ENCODE results near the gene ADRB1. TPM values are rescaled to one million over a fixed set of nuclear protein-coding genes. Genes with fewer than 3 reads are reported as not detected.

The ADRB1 gene
- total and polyA plus RNA-seq, 4 donors: 0.12 to 0.19 TPM; not detected in 2

- no peaks in the 10 kb centered on the region for H3K4me1 ChIP-seq (ENCODE audit: control insufficient read depth in 1 of 2, insufficient read depth in 2 of 2, low read length in 2 of 2)
- no peak overlapping the region for H3K4me3 ChIP-seq (ENCODE audit: low read length in 2 of 2)
- WGBS, 2 donors: 87 to 88% methylated on average over 4 of the region's 4 CpGs
- H3K9me3 ChIP-seq (ENCODE audit: control insufficient read depth, low read length): no peaks in the 10 kb centered on the region
- intact Hi-C loops (cut with DNase I): no loop called here
- H3K27ac ChIP-seq (ENCODE audit: low read depth in 1 of 2, low read length in 2 of 2): no peak overlapping the region
- H3K27me3 ChIP-seq (ENCODE audit: control insufficient read depth in 1 of 2, insufficient read depth in 2 of 2, low read length in 1 of 2): no peaks in the 10 kb centered on the region
- DNase-seq (no peak), ATAC-seq (ENCODE audit: low FRiP score) (no peak)
- no peaks in the 10 kb centered on the region for H3K36me3 ChIP-seq (ENCODE audit: control insufficient read depth in 1 of 2, insufficient read depth in 2 of 2, low read length in 1 of 2)
These were observed 27.5 kb downstream of the ADRB1 start for GRCh38 chr10:114071178-114071577.

GRCh38 chr10:114073395-114074186 is 29.9 kb downstream of the ADRB1 start:
- no peaks in the 10 kb centered on the region for H3K9me3 ChIP-seq (ENCODE audit: control insufficient read depth, low read length)
- DNase-seq: no peak
- no peaks in the 10 kb centered on the region for H3K36me3 ChIP-seq (ENCODE audit: control insufficient read depth in 1 of 2, insufficient read depth in 2 of 2, low read length in 1 of 2)
- WGBS, 2 donors: 64 to 67% methylated on average over 14 of the region's 14 CpGs
- intact Hi-C loops (cut with DNase I): no loop called here
- no peaks in the 10 kb centered on the region for H3K27me3 ChIP-seq (ENCODE audit: control insufficient read depth in 1 of 2, insufficient read depth in 2 of 2, low read length in 1 of 2)
- no peak overlapping the region for H3K4me3 ChIP-seq (ENCODE audit: low read length in 2 of 2)
- H3K4me1 ChIP-seq (ENCODE audit: control insufficient read depth in 1 of 2, insufficient read depth in 2 of 2, low read length in 2 of 2): no peaks in the 10 kb centered on the region
- no peak for ATAC-seq (ENCODE audit: low FRiP score)
- H3K27ac ChIP-seq (ENCODE audit: low read depth in 1 of 2, low read length in 2 of 2): no peak overlapping the region

- no peaks in the 10 kb centered on the region for H3K36me3 ChIP-seq (ENCODE audit: control insufficient read depth in 1 of 2, insufficient read depth in 2 of 2, low read length in 1 of 2)
- 91 to 93% methylated on average over 6 of the region's 6 CpGs for WGBS, 2 donors
These were observed 31.4 kb downstream of the ADRB1 start for GRCh38 chr10:114075093-114075492.

GRCh38 chr10:114077347-114077746 is 33.7 kb downstream of the ADRB1 start:
- DNase-seq (no peak), ATAC-seq (ENCODE audit: low FRiP score) (no peak)
- Histone ChIP-seq H3K27ac (ENCODE audit: low read depth in 1 of 2, low read length in 2 of 2) (no peak overlapping the region), H3K27me3 (ENCODE audit: control insufficient read depth in 1 of 2, insufficient read depth in 2 of 2, low read length in 1 of 2) (no peaks in the 10 kb centered on the region), H3K4me3 (ENCODE audit: low read length in 2 of 2) (no peak overlapping the region), H3K9me3 (ENCODE audit: control insufficient read depth, low read length) (no peaks in the 10 kb centered on the region), H3K4me1 (ENCODE audit: control insufficient read depth in 1 of 2, insufficient read depth in 2 of 2, low read length in 2 of 2) (no peaks in the 10 kb centered on the region), H3K36me3 (ENCODE audit: control insufficient read depth in 1 of 2, insufficient read depth in 2 of 2, low read length in 1 of 2) (no peaks in the 10 kb centered on the region)
- WGBS, 2 donors: 73 to 77% methylated on average over 1 of the region's 1 CpG
- intact Hi-C loops (cut with DNase I): no loop called here

More at GRCh38 chr10:114075093-114075492, 31.4 kb downstream of the ADRB1 start:
- Histone ChIP-seq H3K27me3 (ENCODE audit: control insufficient read depth in 1 of 2, insufficient read depth in 2 of 2, low read length in 1 of 2) (no peaks in the 10 kb centered on the region), H3K4me3 (ENCODE audit: low read length in 2 of 2) (no peak overlapping the region), H3K27ac (ENCODE audit: low read depth in 1 of 2, low read length in 2 of 2) (no peak overlapping the region), H3K9me3 (ENCODE audit: control insufficient read depth, low read length) (no peaks in the 10 kb centered on the region), H3K4me1 (ENCODE audit: control insufficient read depth in 1 of 2, insufficient read depth in 2 of 2, low read length in 2 of 2) (no peaks in the 10 kb centered on the region)
- DNase-seq (no peak), ATAC-seq (ENCODE audit: low FRiP score) (no peak)
- intact Hi-C loops (cut with DNase I): no loop called here

- H3K9me3 ChIP-seq (ENCODE audit: control insufficient read depth, low read length): no peaks in the 10 kb centered on the region
- DNase-seq (no peak), ATAC-seq (ENCODE audit: low FRiP score) (no peak)
- intact Hi-C loops (cut with DNase I): no loop called here
- 80 to 83% methylated on average over 9 of the region's 9 CpGs for whole genome bisulfite sequencing, 2 donors
- no peaks in the 10 kb centered on the region for H3K4me1 ChIP-seq (ENCODE audit: control insufficient read depth in 1 of 2, insufficient read depth in 2 of 2, low read length in 2 of 2)
- H3K36me3 ChIP-seq (ENCODE audit: control insufficient read depth in 1 of 2, insufficient read depth in 2 of 2, low read length in 1 of 2): no peaks in the 10 kb centered on the region
- H3K27ac ChIP-seq (ENCODE audit: low read depth in 1 of 2, low read length in 2 of 2): no peak overlapping the region
- no peaks in the 10 kb centered on the region for H3K27me3 ChIP-seq (ENCODE audit: control insufficient read depth in 1 of 2, insufficient read depth in 2 of 2, low read length in 1 of 2)
- no peak overlapping the region for H3K4me3 ChIP-seq (ENCODE audit: low read length in 2 of 2)
These were observed 34.2 kb downstream of the ADRB1 start for GRCh38 chr10:114077815-114078219.

- H3K27ac ChIP-seq (ENCODE audit: low read depth in 1 of 2, low read length in 2 of 2): no peak overlapping the region
- no peaks in the 10 kb centered on the region for H3K27me3 ChIP-seq (ENCODE audit: control insufficient read depth in 1 of 2, insufficient read depth in 2 of 2, low read length in 1 of 2)
- H3K4me1 ChIP-seq (ENCODE audit: control insufficient read depth in 1 of 2, insufficient read depth in 2 of 2, low read length in 2 of 2): no peaks in the 10 kb centered on the region
- WGBS, 2 donors: 57 to 72% methylated on average over 6 of the region's 6 CpGs
- H3K9me3 ChIP-seq (ENCODE audit: control insufficient read depth, low read length): no peaks in the 10 kb centered on the region
- H3K36me3 ChIP-seq (ENCODE audit: control insufficient read depth in 1 of 2, insufficient read depth in 2 of 2, low read length in 1 of 2): no peaks in the 10 kb centered on the region
- ATAC-seq (ENCODE audit: low FRiP score) (no peak), DNase-seq (no peak)
- intact Hi-C loops (cut with DNase I): no loop called here
- H3K4me3 ChIP-seq (ENCODE audit: low read length in 2 of 2): no peak overlapping the region
These were observed 34.7 kb downstream of the ADRB1 start for GRCh38 chr10:114078346-114078745.

- H3K9me3 ChIP-seq (ENCODE audit: control insufficient read depth, low read length): no peaks in the 10 kb centered on the region
- H3K4me3 ChIP-seq (ENCODE audit: low read length in 2 of 2): no peak overlapping the region
- 92 to 93% methylated on average over 5 of the region's 5 CpGs for WGBS, 2 donors
- no peaks in the 10 kb centered on the region for H3K36me3 ChIP-seq (ENCODE audit: control insufficient read depth in 1 of 2, insufficient read depth in 2 of 2, low read length in 1 of 2)
- DNase-seq (no peak), ATAC-seq (ENCODE audit: low FRiP score) (no peak)
- intact Hi-C loops (cut with DNase I): no loop called here
- H3K4me1 ChIP-seq (ENCODE audit: control insufficient read depth in 1 of 2, insufficient read depth in 2 of 2, low read length in 2 of 2): no peaks in the 10 kb centered on the region
- H3K27me3 ChIP-seq (ENCODE audit: control insufficient read depth in 1 of 2, insufficient read depth in 2 of 2, low read length in 1 of 2): no peaks in the 10 kb centered on the region
- H3K27ac ChIP-seq (ENCODE audit: low read depth in 1 of 2, low read length in 2 of 2): no peak overlapping the region
These were observed 35.8 kb downstream of the ADRB1 start for GRCh38 chr10:114079421-114079820.

- Histone ChIP-seq H3K27ac (ENCODE audit: low read depth in 1 of 2, low read length in 2 of 2) (no peak overlapping the region), H3K36me3 (ENCODE audit: control insufficient read depth in 1 of 2, insufficient read depth in 2 of 2, low read length in 1 of 2) (no peaks in the 10 kb centered on the region), H3K27me3 (ENCODE audit: control insufficient read depth in 1 of 2, insufficient read depth in 2 of 2, low read length in 1 of 2) (no peaks in the 10 kb centered on the region), H3K9me3 (ENCODE audit: control insufficient read depth, low read length) (no peaks in the 10 kb centered on the region), H3K4me1 (ENCODE audit: control insufficient read depth in 1 of 2, insufficient read depth in 2 of 2, low read length in 2 of 2) (no peaks in the 10 kb centered on the region), H3K4me3 (ENCODE audit: low read length in 2 of 2) (no peak overlapping the region)
- ATAC-seq (ENCODE audit: low FRiP score) (no peak), DNase-seq (no peak)
- WGBS, 2 donors: 74 to 77% methylated on average over 8 of the region's 8 CpGs
- intact Hi-C loops (cut with DNase I): no loop called here
These were observed 38.4 kb downstream of the ADRB1 start for GRCh38 chr10:114081911-114082583.

GRCh38 chr10:114083040-114083439 is 39.4 kb downstream of the ADRB1 start:
- ATAC-seq (ENCODE audit: low FRiP score) (no peak), DNase-seq (no peak)
- no peaks in the 10 kb centered on the region for H3K36me3 ChIP-seq (ENCODE audit: control insufficient read depth in 1 of 2, insufficient read depth in 2 of 2, low read length in 1 of 2)
- H3K27me3 ChIP-seq (ENCODE audit: control insufficient read depth in 1 of 2, insufficient read depth in 2 of 2, low read length in 1 of 2): no peaks in the 10 kb centered on the region
- no peak overlapping the region for H3K27ac ChIP-seq (ENCODE audit: low read depth in 1 of 2, low read length in 2 of 2)
- intact Hi-C loops (cut with DNase I): no loop called here
- H3K4me1 ChIP-seq (ENCODE audit: control insufficient read depth in 1 of 2, insufficient read depth in 2 of 2, low read length in 2 of 2): no peaks in the 10 kb centered on the region
- no peaks in the 10 kb centered on the region for H3K9me3 ChIP-seq (ENCODE audit: control insufficient read depth, low read length)
- 85 to 87% methylated on average over 5 of the region's 5 CpGs for WGBS, 2 donors
- no peak overlapping the region for H3K4me3 ChIP-seq (ENCODE audit: low read length in 2 of 2)
